ENCODE results near the gene DTX4.

- TF ChIP-seq SP1 (IDR thresholded peaks at IDR 0.05) (no peak), SUZ12 (IDR thresholded peaks at IDR 0.05) (no peak), FOXA1 (IDR thresholded peaks at IDR 0.05) (no peak), FOXM1 (IDR thresholded peaks at IDR 0.05; ENCODE audit: borderline replicate concordance) (no peak), FOXK2 (IDR thresholded peaks at IDR 0.05) (no peak), NFRKB (IDR thresholded peaks at IDR 0.05) (no peak), HDGF (IDR thresholded peaks at IDR 0.05; ENCODE audit: borderline replicate concordance) (no peak), LEF1 (IDR thresholded peaks at IDR 0.05; ENCODE audit: borderline replicate concordance) (no peak), TARDBP (IDR thresholded peaks at IDR 0.05) (no peak), BHLHE40 (IDR thresholded peaks at IDR 0.05; ENCODE audit: borderline replicate concordance) (no peak), PKNOX1 (IDR thresholded peaks at IDR 0.05) (no peak), ZNF384 (IDR thresholded peaks at IDR 0.05) (no peak), ARNT (IDR thresholded peaks at IDR 0.05) (no peak), L3MBTL2 (conservative IDR thresholded peaks at IDR 0.05) (no peak)
Measured at GRCh38 chr11:59221441-59221840, 49.5 kb downstream of the DTX4 start.
